HG03460 (cell line): ENCODE results near the gene HCN3.
"Not testable (repeated sequence)": the region's sequence is repeated elsewhere in the genome, so short reads cannot be mapped to it uniquely, and the experiment has no call there.

ENCODE experiments used
- ATAC-seq: cut with Tn5 transposase; IDR thresholded peaks from one replicate; pipeline ENCODE4 v1.9.1; 2021; ENCODE audit not compliant: unreplicated experiment

HCN3 gene

DNA sequence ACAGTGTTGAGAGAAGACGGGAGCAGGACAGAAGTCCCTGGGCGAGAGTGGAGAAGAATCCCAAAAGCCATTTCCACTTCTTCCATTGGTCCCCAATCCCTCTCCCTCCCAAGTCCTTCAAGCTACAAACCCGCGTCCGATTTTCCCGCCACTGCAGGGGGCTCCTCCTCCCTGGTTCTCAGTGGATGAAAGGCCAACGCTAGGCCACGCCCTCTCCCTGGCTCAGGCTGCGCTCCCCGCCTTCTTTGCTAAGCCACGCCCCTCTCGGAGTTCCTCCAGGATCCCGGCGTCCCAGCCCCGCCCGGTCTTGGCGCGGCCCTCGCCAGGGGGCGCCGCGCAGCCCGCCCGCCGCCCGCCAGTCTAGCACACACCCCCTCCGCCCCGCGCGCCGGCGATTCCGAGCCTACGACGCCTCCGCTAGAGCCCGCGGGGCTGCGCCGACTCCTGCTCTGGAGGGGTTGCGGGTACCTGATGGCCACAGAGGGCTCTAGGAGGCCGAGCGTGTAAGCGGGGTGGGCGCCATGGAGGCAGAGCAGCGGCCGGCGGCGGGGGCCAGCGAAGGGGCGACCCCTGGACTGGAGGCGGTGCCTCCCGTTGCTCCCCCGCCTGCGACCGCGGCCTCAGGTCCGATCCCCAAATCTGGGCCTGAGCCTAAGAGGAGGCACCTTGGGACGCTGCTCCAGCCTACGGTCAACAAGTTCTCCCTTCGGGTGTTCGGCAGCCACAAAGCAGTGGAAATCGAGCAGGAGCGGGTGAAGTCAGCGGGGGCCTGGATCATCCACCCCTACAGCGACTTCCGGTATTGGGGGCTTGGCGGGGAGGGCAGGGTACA lies at the start of gene HCN3:
HCN3 (plus strand) TSS at position 394 of the 832 bp plus-strand sequence; CDS start at position 522, 128 bp downstream.
- peak; percentile 61 for ATAC-seq

DNA sequence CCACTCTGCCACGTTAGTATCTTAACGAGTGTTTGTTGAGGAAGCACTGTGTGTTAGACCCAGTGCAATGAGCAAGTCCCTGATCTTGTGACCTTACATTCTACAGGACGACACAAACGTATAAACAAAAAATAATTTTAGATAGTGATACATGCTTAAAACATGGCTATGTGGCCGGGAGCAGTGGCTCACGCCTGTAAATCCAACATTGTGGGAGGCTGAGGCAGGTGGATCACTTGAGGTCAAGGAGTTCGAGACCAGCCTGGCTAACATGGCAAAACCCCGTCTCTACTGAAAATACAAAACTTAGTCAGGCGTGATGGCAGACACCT lies 49.2 kb upstream of the HCN3 start:
- no peak for ATAC-seq

GRCh38 chr1:155231302-155231701 lies 46.0 kb upstream of the HCN3 start:
- not testable (repeated sequence) for ATAC-seq

GRCh38 chr1:155232001-155232978 lies 45.0 kb upstream of the HCN3 start:
- not testable (repeated sequence) for ATAC-seq

DNA sequence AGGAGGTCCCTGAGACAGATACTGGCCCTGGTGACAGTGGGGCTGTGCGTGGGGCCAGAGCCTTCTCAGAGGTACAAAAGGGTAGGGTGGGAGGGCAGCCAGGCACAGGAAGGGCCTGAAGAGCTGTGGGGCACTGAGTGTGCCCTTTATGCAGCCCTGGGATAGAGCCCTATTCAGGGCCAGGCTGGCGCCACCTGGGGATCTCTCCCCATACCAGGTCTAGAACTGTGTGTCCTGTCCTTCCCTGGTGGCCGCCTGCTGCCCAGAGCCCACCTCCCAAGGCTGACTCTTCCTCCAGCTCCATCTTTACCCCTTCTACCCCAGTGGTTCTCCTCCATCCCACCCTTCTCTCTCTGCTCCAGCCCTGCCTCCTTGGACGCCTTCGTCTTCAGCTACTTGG lies 43.8 kb upstream of the HCN3 start:
- ATAC-seq: not testable (repeated sequence)

DNA sequence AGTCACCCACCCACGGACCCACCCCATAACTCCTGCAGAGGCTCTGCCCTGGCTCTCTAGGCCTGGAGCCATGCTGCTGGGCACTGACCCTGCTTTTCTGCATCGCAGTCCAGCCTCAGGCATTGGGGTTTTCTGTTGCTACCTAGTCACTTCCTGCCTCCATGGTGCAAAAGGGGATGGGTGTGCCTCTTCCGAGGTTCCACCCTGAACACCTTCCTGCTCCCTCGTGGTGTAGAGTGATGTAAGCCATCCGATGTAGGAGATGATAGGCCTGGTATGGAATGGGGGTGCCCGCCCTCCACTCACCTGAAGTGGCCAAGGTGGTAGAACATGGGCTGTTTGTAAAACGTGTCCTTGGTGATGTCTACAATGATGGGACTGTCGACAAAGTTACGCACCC lies 41.9 kb upstream of the HCN3 start:
- not testable (repeated sequence) for ATAC-seq

DNA sequence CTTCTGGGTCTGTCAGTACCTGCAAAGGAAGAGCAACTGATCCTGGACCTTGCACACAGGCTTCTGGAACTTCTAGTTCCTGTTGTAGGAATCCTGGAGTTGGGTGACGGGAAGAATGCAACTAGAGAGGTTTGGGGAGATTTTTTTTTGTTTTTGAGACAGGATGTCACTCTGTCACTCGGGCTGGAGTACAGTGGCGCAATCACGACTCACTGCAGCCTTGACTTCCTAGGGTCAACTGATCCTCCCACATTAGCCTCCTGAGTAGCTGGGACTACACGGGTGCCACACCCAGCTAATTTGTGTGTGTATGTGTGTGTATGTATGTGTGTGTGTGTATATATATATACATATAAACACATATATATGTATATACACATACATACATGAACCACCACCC lies 40.8 kb upstream of the HCN3 start:
- no peak for ATAC-seq

DNA sequence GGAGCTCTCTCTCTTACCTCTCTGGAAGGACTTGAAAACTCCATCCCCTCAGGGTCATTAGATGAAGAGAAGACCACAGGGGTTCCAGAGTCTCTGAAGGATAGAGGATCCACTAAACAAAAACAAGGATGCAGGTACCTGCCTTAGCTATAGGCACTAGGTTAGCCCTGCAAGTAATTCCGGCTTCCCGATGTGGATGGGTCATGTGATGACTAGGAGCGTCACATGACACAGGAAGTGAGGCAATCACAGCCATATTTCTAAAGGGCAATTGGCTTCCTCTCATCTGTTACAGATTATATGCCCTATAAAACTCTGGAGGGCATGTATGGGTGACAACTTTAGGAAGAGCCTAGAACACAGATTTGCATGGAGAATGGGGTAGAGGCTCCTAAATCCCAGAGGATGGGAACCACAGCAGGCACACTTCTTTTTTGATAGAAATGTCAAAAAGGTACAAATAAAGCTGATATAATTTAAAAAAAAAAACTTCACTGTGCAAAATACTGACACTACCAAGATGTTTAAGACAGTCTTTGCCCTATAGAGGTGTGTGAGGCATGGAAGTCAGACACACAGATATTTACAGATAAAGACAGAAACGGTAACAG lies 36.1 kb upstream of the HCN3 start:
- ATAC-seq: no peak

GRCh38 chr1:155241841-155242264 lies 35.4 kb upstream of the HCN3 start:
- no peak for ATAC-seq

- ATAC-seq: no peak
These were observed 34.4 kb upstream of the HCN3 start for GRCh38 chr1:155242805-155243358.

- peak; percentile 89 for ATAC-seq
These were observed 32.7 kb upstream of the HCN3 start for GRCh38 chr1:155244368-155245162.

- ATAC-seq: peak; percentile 9
These were observed 32.1 kb upstream of the HCN3 start for GRCh38 chr1:155245163-155245524.

GRCh38 chr1:155246796-155247195 lies 30.5 kb upstream of the HCN3 start:
- ATAC-seq: not testable (repeated sequence)

DNA sequence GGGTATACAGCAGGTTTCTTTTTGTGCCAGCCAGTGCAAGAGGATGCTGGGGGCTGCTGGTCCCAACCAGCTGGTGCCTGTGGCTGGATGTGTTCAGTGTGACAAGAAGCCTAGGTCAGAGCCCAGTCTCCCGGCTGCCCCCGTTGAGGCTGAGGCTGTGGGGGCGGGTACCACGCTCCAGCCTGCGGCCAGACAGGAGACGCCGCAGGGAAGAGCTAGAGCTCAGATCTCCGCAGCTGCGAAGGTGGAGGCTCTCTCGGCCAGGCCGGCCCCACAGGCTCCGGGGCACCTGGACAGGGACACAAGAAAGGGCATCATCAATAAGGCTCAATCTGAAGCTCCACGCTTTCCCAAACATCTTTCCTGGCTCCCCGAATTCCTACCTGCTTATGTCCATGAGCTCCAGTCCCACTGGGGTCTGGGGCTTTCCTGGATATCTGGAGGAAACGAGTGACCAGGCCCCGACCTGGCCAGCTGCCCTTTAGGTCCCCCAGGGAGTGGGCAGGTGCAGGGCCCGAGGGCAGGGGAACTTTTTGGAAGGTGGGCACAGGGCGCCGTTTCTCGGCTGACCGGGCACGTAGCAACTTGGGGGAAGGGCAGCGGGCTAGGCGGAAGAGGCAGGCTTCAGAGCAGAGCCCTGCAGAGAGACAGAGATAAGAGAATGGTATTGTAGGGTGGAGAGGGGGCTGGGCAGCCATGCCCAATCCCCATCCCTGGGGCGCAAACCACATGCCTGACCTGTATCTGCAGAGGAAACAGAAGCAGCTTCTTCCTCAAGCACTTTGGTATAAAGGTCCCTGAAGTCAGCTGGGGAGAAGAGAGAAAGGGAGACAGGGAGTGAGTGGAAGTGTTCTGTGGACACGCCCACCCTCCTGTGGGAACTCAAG lies 29.4 kb upstream of the HCN3 start:
- no peak for ATAC-seq

DNA sequence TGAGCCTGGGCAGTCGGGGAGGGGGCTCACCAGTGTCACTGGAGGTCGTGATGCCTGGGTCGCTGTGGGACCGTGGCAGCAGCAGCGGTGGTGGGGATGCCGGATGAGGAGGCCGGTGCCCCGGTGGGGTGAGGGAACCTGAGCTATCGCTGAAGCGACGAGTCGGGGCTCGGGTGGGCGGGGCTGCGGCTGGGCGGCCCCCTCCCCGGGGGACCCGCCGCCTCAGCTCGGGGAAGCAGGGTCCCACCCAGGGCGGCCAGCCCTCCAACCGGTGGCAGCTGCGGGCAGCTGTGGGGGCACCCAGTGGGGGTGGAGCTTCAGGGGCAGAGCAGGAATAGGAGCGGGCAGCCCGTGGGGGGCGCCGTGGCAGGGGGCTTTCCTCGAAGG lies 27.0 kb upstream of the HCN3 start:
- ATAC-seq: peak; percentile 21

GRCh38 chr1:155250633-155251449 lies 26.4 kb upstream of the HCN3 start:
- ATAC-seq: peak; percentile 77

GRCh38 chr1:155251566-155251965 lies 25.7 kb upstream of the HCN3 start:
- no peak for ATAC-seq

- ATAC-seq: no peak
These were observed 24.1 kb upstream of the HCN3 start for GRCh38 chr1:155253208-155253607.
